Esophagus muscularis mucosa (tissue), 4 donors: Measurements from ENCODE around the gene ZNF576.

Source experiments
- CTCF ChIP-seq, 3 experiments: fragments of 200-600 bp in 2 of 3; fragments of 450-650 bp in 1 of 3; sonication (generic) in 2 of 3; IDR thresholded peaks; one replicate each; pipeline ENCODE4 v1.5.1; 2017 to 2019; ENCODE audit warnings: antibody characterized with exemption in 3 of 3, mild to moderate bottlenecking in 2 of 3, moderate library complexity in 1 of 3
- EP300 ChIP-seq: sonication (generic); formaldehyde crosslinking; IDR thresholded peaks from one replicate; pipeline ENCODE4 v1.6.1; 2017; ENCODE audit warnings: antibody characterized with exemption
- POLR2A ChIP-seq: fragments of 450-650 bp; IDR thresholded peaks from one replicate; pipeline ENCODE4 v1.6.1; 2017; ENCODE audit warnings: antibody characterized with exemption, moderate library complexity, mild to moderate bottlenecking, low read depth

DNA sequence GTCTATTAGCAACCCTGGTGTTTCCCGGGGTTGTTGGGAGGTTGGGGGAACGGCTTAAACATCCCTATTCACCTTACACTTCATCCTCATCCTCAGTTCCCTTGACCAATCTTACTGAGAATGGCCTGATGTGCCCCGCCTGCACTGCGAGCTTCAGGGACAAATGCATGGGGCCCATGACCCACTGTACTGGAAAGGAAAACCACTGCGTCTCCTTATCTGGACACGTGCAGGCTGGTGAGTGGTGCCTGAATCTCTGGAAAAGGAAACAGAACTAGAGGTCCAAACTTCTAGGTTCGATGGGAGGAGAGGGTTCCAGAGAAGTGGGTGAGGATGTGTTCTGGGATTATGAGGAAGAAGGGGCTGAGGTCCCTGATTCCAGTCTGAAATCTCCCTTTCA lies 14.9 kb upstream of the ZNF576 start:
- TF ChIP-seq CTCF (IDR thresholded peaks at IDR 0.05) (no peak), POLR2A (no peak), EP300 (no peak)
